Measurements from ENCODE around the gene DNAJB6. TPM values are rescaled to one million over a fixed set of nuclear protein-coding genes. Genes with fewer than 3 reads are reported as not detected.

Gene DNAJB6
- total RNA-seq, 1 donor from 2014 or later: 172 TPM

- Histone ChIP-seq H4K20me1 (ENCODE audit: low read depth) (peaks cover 18% of the 10 kb centered on the region), H3K9me3 (ENCODE audit: low read depth) (no peaks in the 10 kb centered on the region), H3K4me3 (no peak overlapping the region), H3K27ac (no peak overlapping the region), H3K27me3 (no peaks in the 10 kb centered on the region), H3K9ac (no peak overlapping the region), H3K79me2 (ENCODE audit: low read depth) (peaks cover 72% of the 10 kb centered on the region), H2AFZ (replicated peaks) (no peak overlapping the region), H3K36me3 (peaks cover 3% of the 10 kb centered on the region), H3K4me2 (no peak overlapping the region), H3K4me1 (peaks cover 3% of the 10 kb centered on the region), H3F3A (ENCODE audit: low read depth) (peaks cover 5% of the 10 kb centered on the region)
- Mint-ChIP-seq H3K4me1 (peaks cover 14% of the 10 kb centered on the region), H3K27ac (no peak overlapping the region), H3K4me3 (no peak overlapping the region), H3K36me3 (peaks cover 16% of the 10 kb centered on the region), H3K9me3 (no peaks in the 10 kb centered on the region), H3K27me3 (ENCODE audit: insufficient read depth, low read depth) (peaks cover 7% of the 10 kb centered on the region)
- TF ChIP-seq EZH2 (IDR thresholded peaks at IDR 0.05) (no peak), EZH2phosphoT487 (IDR thresholded peaks at IDR 0.05) (no peak)
- TF ChIP-seq, protein P1, sequence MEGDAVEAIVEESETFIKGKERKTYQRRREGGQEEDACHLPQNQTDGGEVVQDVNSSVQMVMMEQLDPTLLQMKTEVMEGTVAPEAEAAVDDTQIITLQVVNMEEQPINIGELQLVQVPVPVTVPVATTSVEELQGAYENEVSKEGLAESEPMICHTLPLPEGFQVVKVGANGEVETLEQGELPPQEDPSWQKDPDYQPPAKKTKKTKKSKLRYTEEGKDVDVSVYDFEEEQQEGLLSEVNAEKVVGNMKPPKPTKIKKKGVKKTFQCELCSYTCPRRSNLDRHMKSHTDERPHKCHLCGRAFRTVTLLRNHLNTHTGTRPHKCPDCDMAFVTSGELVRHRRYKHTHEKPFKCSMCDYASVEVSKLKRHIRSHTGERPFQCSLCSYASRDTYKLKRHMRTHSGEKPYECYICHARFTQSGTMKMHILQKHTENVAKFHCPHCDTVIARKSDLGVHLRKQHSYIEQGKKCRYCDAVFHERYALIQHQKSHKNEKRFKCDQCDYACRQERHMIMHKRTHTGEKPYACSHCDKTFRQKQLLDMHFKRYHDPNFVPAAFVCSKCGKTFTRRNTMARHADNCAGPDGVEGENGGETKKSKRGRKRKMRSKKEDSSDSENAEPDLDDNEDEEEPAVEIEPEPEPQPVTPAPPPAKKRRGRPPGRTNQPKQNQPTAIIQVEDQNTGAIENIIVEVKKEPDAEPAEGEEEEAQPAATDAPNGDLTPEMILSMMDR (IDR thresholded peaks at IDR 0.05): no peak
- DNase-seq (ENCODE audit: low spot score): no peak
These were observed 57.7 kb downstream of the DNAJB6 start for GRCh38 chr7:157394246-157395191.

DNA sequence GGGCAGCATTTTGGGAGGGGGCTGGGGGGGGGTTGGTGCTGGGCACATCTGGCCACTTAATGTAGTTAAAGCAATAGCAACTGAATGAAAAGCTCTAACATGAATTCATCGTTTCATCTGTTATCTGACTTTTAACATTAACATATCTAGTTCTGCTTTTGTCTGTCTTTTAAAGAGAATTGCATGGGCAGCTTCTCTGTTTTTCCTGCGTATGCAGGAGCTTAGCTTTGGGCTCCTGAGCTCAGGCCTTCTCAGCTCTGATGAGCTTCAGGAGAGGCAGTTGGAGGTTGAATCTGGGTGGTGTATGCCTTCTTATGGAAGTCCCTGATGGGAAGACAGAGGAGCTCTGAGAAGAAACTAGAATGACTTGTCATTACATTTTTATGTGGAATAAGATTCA lies 58.4 kb downstream of the DNAJB6 start:
- Histone ChIP-seq H3K9ac (no peak overlapping the region), H3K4me3 (no peak overlapping the region), H4K20me1 (ENCODE audit: low read depth) (peaks cover 15% of the 10 kb centered on the region), H3K79me2 (ENCODE audit: low read depth) (peaks cover 71% of the 10 kb centered on the region), H3K4me1 (peaks cover 3% of the 10 kb centered on the region), H3K27ac (no peak overlapping the region), H2AFZ (replicated peaks) (no peak overlapping the region), H3K27me3 (no peaks in the 10 kb centered on the region), H3K36me3 (peaks cover 3% of the 10 kb centered on the region), H3K9me3 (ENCODE audit: low read depth) (no peaks in the 10 kb centered on the region), H3F3A (ENCODE audit: low read depth) (peaks cover 5% of the 10 kb centered on the region), H3K4me2 (no peak overlapping the region)
- H3K36me3 Mint-ChIP-seq: peaks cover 19% of the 10 kb centered on the region
- no peak overlapping the region for H3K4me3 Mint-ChIP-seq
- peak overlapping the region; percentile 69 for H3K27ac Mint-ChIP-seq
- TF ChIP-seq EZH2 (IDR thresholded peaks at IDR 0.05): no peak
- no peak for TF ChIP-seq EZH2phosphoT487 (IDR thresholded peaks at IDR 0.05)
- TF ChIP-seq, protein P1 (IDR thresholded peaks at IDR 0.05): no peak
- H3K9me3 Mint-ChIP-seq: no peaks in the 10 kb centered on the region
- DNase-seq (ENCODE audit: low spot score): no peak
- peaks cover 8% of the 10 kb centered on the region for H3K27me3 Mint-ChIP-seq (ENCODE audit: insufficient read depth, low read depth)
- H3K4me1 Mint-ChIP-seq: peaks cover 14% of the 10 kb centered on the region

GRCh38 chr7:157396316-157397035 lies 59.7 kb downstream of the DNAJB6 start:
- Histone ChIP-seq H4K20me1 (ENCODE audit: low read depth) (peaks cover 15% of the 10 kb centered on the region), H3K4me2 (no peak overlapping the region), H3K4me3 (no peak overlapping the region), H3F3A (ENCODE audit: low read depth) (peaks cover 5% of the 10 kb centered on the region), H3K9ac (no peak overlapping the region), H3K36me3 (peaks cover 3% of the 10 kb centered on the region), H2AFZ (replicated peaks) (no peak overlapping the region), H3K9me3 (ENCODE audit: low read depth) (no peaks in the 10 kb centered on the region), H3K79me2 (ENCODE audit: low read depth) (peaks cover 71% of the 10 kb centered on the region), H3K27me3 (no peaks in the 10 kb centered on the region), H3K4me1 (peaks cover 3% of the 10 kb centered on the region), H3K27ac (no peak overlapping the region)
- Mint-ChIP-seq H3K4me1 (peaks cover 14% of the 10 kb centered on the region), H3K9me3 (no peaks in the 10 kb centered on the region), H3K4me3 (no peak overlapping the region), H3K27ac (no peak overlapping the region), H3K36me3 (peaks cover 27% of the 10 kb centered on the region), H3K27me3 (ENCODE audit: insufficient read depth, low read depth) (peaks cover 8% of the 10 kb centered on the region)
- peak; percentile 23 for DNase-seq (ENCODE audit: low spot score)
- TF ChIP-seq, protein P1 (IDR thresholded peaks at IDR 0.05): peak; percentile 13
- TF ChIP-seq EZH2phosphoT487 (IDR thresholded peaks at IDR 0.05): no peak

Measured in neural progenitor cell (in vitro differentiated cells).